Thyroid gland (tissue), 4 donors: Measurements from ENCODE around the gene SH3TC1. TPM values are rescaled to one million over a fixed set of nuclear protein-coding genes. Genes with fewer than 3 reads are reported as not detected.

ENCODE experiments used
- DNase-seq, 2 donors: peaks; one replicate each; pipeline ENCODE4 v3.0.0-alpha.2; 2019
- H3K27ac ChIP-seq, 3 donors: fragments of 200-600 bp; sonication (generic); 1 replicate in 2 of 3; 2 replicates in 1 of 3; pipeline ENCODE4 v1.5.1; 2016 to 2019; ENCODE audit warnings: mild to moderate bottlenecking in 1 of 3, moderate library complexity in 1 of 3
- H3K27me3 ChIP-seq: fragments of 200-600 bp; sonication (generic); one replicate; pipeline ENCODE4 v1.5.1; 2019
- H3K36me3 ChIP-seq, 2 donors: fragments of 200-600 bp; sonication (generic); one replicate each; pipeline ENCODE4 v1.5.1; 2016 to 2019
- H3K4me1 ChIP-seq, 2 donors: fragments of 200-600 bp; sonication (generic); one replicate each; pipeline ENCODE4 v1.5.1; 2017 to 2019
- H3K4me3 ChIP-seq, 3 donors: fragments of 200-600 bp; sonication (generic); replicated peaks in 1 of 3; 1 replicate in 2 of 3; 2 replicates in 1 of 3; pipeline ENCODE4 v1.5.1; 2016; ENCODE audit warnings: mild to moderate bottlenecking in 1 of 3
- H3K9me3 ChIP-seq: fragments of 200-600 bp; sonication (generic); one replicate; pipeline ENCODE4 v1.5.1; 2017
- POLR2A ChIP-seq, 2 donors: fragments of 450-650 bp; IDR thresholded peaks; one replicate each; pipeline ENCODE4 v1.6.1; 2017; ENCODE audit warnings: antibody characterized with exemption in 2 of 2, mild to moderate bottlenecking in 2 of 2, moderate library complexity in 1 of 2
- WGBS, 2 donors: methylation state at CpG; one replicate each; pipeline ENCODE4 v1.1.5; 2017; 5-methylcytosine and 5-hydroxymethylcytosine counted together
- intact Hi-C: fragments of 100-400 bp; cut with DNase I; formaldehyde crosslinking; loops from one replicate; pipeline ENCODE4 v1.15.1; 2023
- total RNA-seq, 4 donors: library from RNA; depleted of rRNA; stranded (reverse); fragments of >200 nt; gene quantifications; one replicate each; pipeline ENCODE4 v1.2.3, GENCODE V29; 2016
- TF ChIP-seq, protein P1 (sequence below), 6 experiments: fragments of 200-600 bp in 3 of 6; fragments of 450-650 bp in 3 of 6; sonication (generic) in 3 of 6; IDR thresholded peaks; one replicate each; pipeline ENCODE4 v1.5.1; 2016 to 2019; ENCODE audit warnings: antibody characterized with exemption in 6 of 6, mild to moderate bottlenecking in 2 of 6, inconsistent platforms in 1 of 6, moderate library complexity in 1 of 6

Gene SH3TC1
- total RNA-seq, 4 donors from 2014 or later, result 13.5 to 29.5 (median 16.4) TPM

DNA sequence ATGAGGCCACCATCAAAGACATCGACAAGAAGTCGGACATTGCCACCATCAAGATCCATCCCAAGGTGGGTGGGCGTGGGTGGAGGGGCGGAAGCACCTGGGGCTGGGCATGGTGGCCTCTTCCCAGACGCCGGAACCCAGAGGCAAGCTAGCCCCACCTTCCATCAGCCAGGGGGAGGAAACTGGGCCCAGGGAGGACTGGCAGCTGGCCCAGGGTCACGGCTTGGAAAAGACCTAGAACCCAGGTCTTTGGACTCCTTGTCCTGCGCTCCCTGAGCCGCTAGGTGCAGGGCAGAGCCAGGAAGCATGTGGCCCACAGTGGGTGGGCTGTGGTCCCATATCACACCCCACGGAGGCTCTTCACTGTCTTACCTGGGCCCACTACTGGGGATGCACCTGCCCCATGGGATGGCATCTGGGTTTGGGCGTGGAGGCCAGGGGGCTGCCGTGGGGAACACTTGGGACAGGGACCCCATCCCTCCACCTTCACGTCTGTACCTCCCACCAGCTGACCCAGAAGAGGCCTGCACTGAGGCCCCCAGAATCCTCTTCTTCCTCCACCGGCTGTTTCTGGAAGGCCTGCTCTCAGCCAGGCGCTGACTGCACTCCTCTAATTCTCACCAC is 87.7 kb downstream of the SH3TC1 start:
- no peak overlapping the region for H3K27ac ChIP-seq
- H3K9me3 ChIP-seq, result no peaks in the 10 kb centered on the region
- no peak for DNase-seq
- TF ChIP-seq POLR2A (IDR thresholded peaks at IDR 0.05), result no peak
- TF ChIP-seq, protein P1, sequence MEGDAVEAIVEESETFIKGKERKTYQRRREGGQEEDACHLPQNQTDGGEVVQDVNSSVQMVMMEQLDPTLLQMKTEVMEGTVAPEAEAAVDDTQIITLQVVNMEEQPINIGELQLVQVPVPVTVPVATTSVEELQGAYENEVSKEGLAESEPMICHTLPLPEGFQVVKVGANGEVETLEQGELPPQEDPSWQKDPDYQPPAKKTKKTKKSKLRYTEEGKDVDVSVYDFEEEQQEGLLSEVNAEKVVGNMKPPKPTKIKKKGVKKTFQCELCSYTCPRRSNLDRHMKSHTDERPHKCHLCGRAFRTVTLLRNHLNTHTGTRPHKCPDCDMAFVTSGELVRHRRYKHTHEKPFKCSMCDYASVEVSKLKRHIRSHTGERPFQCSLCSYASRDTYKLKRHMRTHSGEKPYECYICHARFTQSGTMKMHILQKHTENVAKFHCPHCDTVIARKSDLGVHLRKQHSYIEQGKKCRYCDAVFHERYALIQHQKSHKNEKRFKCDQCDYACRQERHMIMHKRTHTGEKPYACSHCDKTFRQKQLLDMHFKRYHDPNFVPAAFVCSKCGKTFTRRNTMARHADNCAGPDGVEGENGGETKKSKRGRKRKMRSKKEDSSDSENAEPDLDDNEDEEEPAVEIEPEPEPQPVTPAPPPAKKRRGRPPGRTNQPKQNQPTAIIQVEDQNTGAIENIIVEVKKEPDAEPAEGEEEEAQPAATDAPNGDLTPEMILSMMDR (IDR thresholded peaks at IDR 0.05), result no peak
- no peaks in the 10 kb centered on the region for H3K36me3 ChIP-seq
- no peak overlapping the region for H3K4me3 ChIP-seq
- WGBS, 2 donors, result 93 to 95% methylated on average over 8 to 13 of the region's 15 CpGs
- intact Hi-C loops, result no loop called here
- H3K27me3 ChIP-seq, result no peaks in the 10 kb centered on the region
- no peaks in the 10 kb centered on the region for H3K4me1 ChIP-seq

DNA sequence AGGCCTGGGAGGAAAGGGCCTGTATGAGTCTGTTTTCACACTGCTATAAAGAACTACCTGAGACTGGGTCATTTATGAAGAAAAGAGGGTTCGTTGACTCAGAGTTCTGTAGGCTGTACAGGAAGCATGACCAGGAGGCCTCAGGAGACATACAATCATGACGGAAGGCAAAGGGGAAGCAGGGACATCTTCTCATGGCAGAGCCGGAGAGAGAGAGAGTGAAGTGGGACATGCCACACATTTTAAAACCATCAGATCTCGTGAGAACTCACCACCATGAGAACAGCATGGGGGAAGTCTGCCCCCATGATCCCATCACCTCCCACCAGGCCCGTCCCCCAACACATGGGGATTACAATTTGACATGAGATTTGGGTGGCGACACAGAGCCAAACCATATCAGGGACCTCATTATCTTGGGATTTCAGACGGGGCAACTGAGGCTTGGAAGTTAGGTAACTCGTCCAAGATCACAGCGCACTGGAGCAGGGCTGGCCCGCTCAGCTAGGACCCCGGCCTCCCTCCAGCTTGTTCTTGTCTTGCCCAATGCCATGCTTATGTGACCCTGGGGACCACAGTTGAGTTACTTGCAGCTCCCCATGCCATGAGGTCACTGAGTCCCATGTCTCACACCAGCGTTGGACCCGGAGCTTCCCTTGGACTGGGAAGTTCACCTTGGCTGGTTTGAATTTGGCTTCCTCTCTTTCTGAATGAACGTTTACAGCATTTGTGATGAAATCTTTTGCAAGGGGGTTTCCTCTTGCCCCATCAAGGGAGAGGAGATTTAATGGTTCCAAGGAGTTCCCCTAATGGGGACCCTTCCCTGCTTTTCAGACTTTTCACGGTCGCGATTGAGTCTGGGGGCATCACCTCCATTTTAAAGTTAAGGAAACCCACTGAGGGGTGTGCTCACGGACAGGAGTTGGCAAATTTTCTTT is 88.5 kb downstream of the SH3TC1 start:
- Histone ChIP-seq H3K27me3 (no peaks in the 10 kb centered on the region), H3K4me1 (no peaks in the 10 kb centered on the region), H3K36me3 (no peaks in the 10 kb centered on the region), H3K9me3 (no peaks in the 10 kb centered on the region), H3K4me3 (no peak overlapping the region), H3K27ac (no peak overlapping the region)
- TF ChIP-seq, protein P1 (IDR thresholded peaks at IDR 0.05), result no peak
- no peak for TF ChIP-seq POLR2A (IDR thresholded peaks at IDR 0.05)
- no peak for DNase-seq
- WGBS, 2 donors, result 90 to 91% methylated on average over 18 of the region's 18 CpGs
- intact Hi-C loops, result no loop called here

DNA sequence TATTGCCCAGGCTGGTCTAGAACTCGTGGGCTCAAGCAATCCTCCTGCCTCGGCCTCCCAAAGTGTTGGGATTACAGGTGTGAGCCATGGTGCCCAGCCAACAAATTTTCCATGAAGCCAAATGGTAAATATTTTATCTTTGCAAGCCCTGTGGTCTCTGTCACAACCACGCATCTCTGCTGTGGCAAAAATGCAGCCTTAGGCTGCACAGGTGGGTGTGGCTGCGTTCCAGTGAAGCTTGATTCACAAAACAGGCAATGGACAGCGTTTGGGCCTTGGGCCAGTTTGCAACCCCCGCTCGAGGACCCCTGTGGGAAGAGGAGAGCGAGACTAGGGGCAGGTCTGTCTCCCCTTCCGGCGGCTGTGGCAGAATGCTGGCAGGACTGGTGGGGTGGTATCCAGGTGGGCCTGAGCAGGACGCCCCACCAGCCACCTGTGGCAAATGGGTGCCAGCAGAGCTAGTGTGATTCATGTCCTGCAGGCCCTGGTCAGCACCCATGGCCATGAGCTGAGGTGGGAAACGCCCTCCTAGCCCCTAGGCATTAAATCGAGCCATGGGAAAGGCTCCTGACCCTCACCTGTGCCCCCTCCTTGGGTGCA is 90.2 kb downstream of the SH3TC1 start:
- H3K9me3 ChIP-seq, result no peaks in the 10 kb centered on the region
- no peak overlapping the region for H3K27ac ChIP-seq
- H3K4me1 ChIP-seq, result no peaks in the 10 kb centered on the region
- DNase-seq, result no peak
- no peaks in the 10 kb centered on the region for H3K36me3 ChIP-seq
- intact Hi-C loops, result no loop called here
- WGBS, 2 donors, result 80 to 95% methylated on average over 7 to 12 of the region's 13 CpGs
- no peak for TF ChIP-seq POLR2A (IDR thresholded peaks at IDR 0.05)
- TF ChIP-seq, protein P1 (IDR thresholded peaks at IDR 0.05), result no peak
- H3K4me3 ChIP-seq, result no peak overlapping the region
- H3K27me3 ChIP-seq, result no peaks in the 10 kb centered on the region

DNA sequence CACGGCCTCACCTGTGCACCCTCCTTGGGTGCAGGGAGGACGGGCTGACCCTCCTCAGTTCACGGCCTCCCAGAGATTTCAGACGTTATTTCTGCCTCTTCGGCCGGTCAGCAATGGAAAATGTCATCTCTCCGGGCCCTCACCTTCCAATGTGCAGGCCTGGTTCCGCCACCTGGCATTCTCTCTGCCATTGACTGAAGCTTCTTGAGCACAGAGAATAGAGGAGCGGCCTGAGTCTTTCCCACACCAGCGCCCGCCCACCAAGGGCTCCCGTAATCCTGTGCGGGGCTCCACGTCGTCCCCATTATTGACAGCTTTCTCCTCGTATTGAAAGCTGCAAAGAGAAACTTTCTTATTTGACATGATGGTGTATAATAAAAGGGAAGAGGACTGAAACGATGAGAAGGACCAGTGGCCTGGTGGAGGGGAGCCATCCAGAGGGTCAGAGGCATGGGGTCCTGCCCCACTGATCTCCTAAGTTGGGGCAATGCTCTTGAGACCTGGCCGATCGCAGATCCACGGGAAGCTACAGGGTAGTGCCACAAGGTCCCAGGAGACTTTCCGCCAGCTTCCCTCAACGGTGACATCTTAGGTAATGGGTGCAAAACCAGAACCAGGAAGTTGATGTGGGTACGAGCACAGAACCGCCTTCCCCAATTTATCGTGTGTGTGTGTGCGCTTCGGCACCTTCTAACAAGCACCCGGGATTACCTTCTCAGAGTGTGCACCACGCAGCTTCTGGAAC is 91.0 kb downstream of the SH3TC1 start:
- no peak overlapping the region for H3K27ac ChIP-seq
- DNase-seq, result no peak
- intact Hi-C loops, result no loop called here
- no peaks in the 10 kb centered on the region for H3K27me3 ChIP-seq
- H3K9me3 ChIP-seq, result no peaks in the 10 kb centered on the region
- no peak for TF ChIP-seq POLR2A (IDR thresholded peaks at IDR 0.05)
- TF ChIP-seq, protein P1 (IDR thresholded peaks at IDR 0.05), result no peak
- WGBS, 2 donors, result 90 to 95% methylated on average over 29 of the region's 29 CpGs
- no peaks in the 10 kb centered on the region for H3K4me1 ChIP-seq
- H3K36me3 ChIP-seq, result no peaks in the 10 kb centered on the region
- H3K4me3 ChIP-seq, result no peak overlapping the region
